Measurements from ENCODE around the gene NTRK2. TPM values are rescaled to one million over a fixed set of nuclear protein-coding genes. Genes with fewer than 3 reads are reported as not detected.

Gene NTRK2
- total RNA-seq, 1 donor from 2014 or later, result 3.8 TPM

GRCh38 chr9:84996029-84996428 lies 326.5 kb downstream of the NTRK2 start:
- no peak for DNase-seq
- H3K36me3 ChIP-seq, result no peaks in the 10 kb centered on the region
- intact Hi-C loops (cut with micrococcal nuclease), result no loop called here
- no peak overlapping the region for H3K4me3 ChIP-seq
- peaks cover 15% of the 10 kb centered on the region for H3K9me3 ChIP-seq (replicated peaks)
- peaks cover 68% of the 10 kb centered on the region for H3K27me3 ChIP-seq (ENCODE audit: low read depth)
- no peaks in the 10 kb centered on the region for H3K4me1 ChIP-seq
- H3K27ac ChIP-seq (replicated peaks), result no peak overlapping the region
- no peak for TF ChIP-seq CTCF (IDR thresholded peaks at IDR 0.05; ENCODE audit: borderline replicate concordance)

GRCh38 chr9:84996716-84997115 lies 327.2 kb downstream of the NTRK2 start:
- peaks cover 20% of the 10 kb centered on the region for H3K9me3 ChIP-seq (replicated peaks)
- peaks cover 68% of the 10 kb centered on the region for H3K27me3 ChIP-seq (ENCODE audit: low read depth)
- TF ChIP-seq CTCF (IDR thresholded peaks at IDR 0.05; ENCODE audit: borderline replicate concordance), result no peak
- intact Hi-C loops (cut with micrococcal nuclease), result no loop called here
- no peak for DNase-seq
- H3K27ac ChIP-seq (replicated peaks), result no peak overlapping the region
- H3K36me3 ChIP-seq, result no peaks in the 10 kb centered on the region
- H3K4me3 ChIP-seq, result no peak overlapping the region
- no peaks in the 10 kb centered on the region for H3K4me1 ChIP-seq

- intact Hi-C loops (cut with micrococcal nuclease), result no loop called here
- no peak for TF ChIP-seq CTCF (IDR thresholded peaks at IDR 0.05; ENCODE audit: borderline replicate concordance)
- no peak overlapping the region for H3K27ac ChIP-seq (replicated peaks)
- no peaks in the 10 kb centered on the region for H3K4me1 ChIP-seq
- DNase-seq, result no peak
- peaks cover 20% of the 10 kb centered on the region for H3K9me3 ChIP-seq (replicated peaks)
- H3K36me3 ChIP-seq, result no peaks in the 10 kb centered on the region
- peaks cover 60% of the 10 kb centered on the region for H3K27me3 ChIP-seq (ENCODE audit: low read depth)
- H3K4me3 ChIP-seq, result no peak overlapping the region
These were observed 327.9 kb downstream of the NTRK2 start for GRCh38 chr9:84997472-84997871.

GRCh38 chr9:84998639-84999038 lies 329.1 kb downstream of the NTRK2 start:
- intact Hi-C loops (cut with micrococcal nuclease), result no loop called here
- H3K27me3 ChIP-seq (ENCODE audit: low read depth), result peaks cover 50% of the 10 kb centered on the region
- no peak for DNase-seq
- H3K4me3 ChIP-seq, result no peak overlapping the region
- no peaks in the 10 kb centered on the region for H3K4me1 ChIP-seq
- no peaks in the 10 kb centered on the region for H3K36me3 ChIP-seq
- TF ChIP-seq CTCF (IDR thresholded peaks at IDR 0.05; ENCODE audit: borderline replicate concordance), result no peak
- peaks cover 20% of the 10 kb centered on the region for H3K9me3 ChIP-seq (replicated peaks)
- no peak overlapping the region for H3K27ac ChIP-seq (replicated peaks)

- Histone ChIP-seq H3K27ac (replicated peaks) (no peak overlapping the region), H3K4me1 (no peaks in the 10 kb centered on the region), H3K27me3 (ENCODE audit: low read depth) (peaks cover 49% of the 10 kb centered on the region), H3K36me3 (no peaks in the 10 kb centered on the region), H3K9me3 (replicated peaks) (peaks cover 20% of the 10 kb centered on the region), H3K4me3 (no peak overlapping the region)
- intact Hi-C loops (cut with micrococcal nuclease), result no loop called here
- DNase-seq, result no peak
- TF ChIP-seq CTCF (IDR thresholded peaks at IDR 0.05; ENCODE audit: borderline replicate concordance), result no peak
These were observed 330.3 kb downstream of the NTRK2 start for GRCh38 chr9:84999788-85000187.

GRCh38 chr9:85001925-85002324 lies 332.4 kb downstream of the NTRK2 start:
- Histone ChIP-seq H3K36me3 (no peaks in the 10 kb centered on the region), H3K4me1 (no peaks in the 10 kb centered on the region), H3K27me3 (ENCODE audit: low read depth) (peaks cover 49% of the 10 kb centered on the region), H3K27ac (replicated peaks) (no peak overlapping the region), H3K9me3 (replicated peaks) (peaks cover 20% of the 10 kb centered on the region), H3K4me3 (no peak overlapping the region)
- DNase-seq, result no peak
- no peak for TF ChIP-seq CTCF (IDR thresholded peaks at IDR 0.05; ENCODE audit: borderline replicate concordance)
- intact Hi-C loops (cut with micrococcal nuclease), result no loop called here

All from left ventricle myocardium inferior (tissue), 1 donor.